Activated T-cell treated with anti-CD3 and anti-CD28 coated beads, Interleukin-2, amount 50 U/mL, for 4 hours (primary cell): ENCODE results near the gene CD1E. TPM values are rescaled to one million over a fixed set of nuclear protein-coding genes. Genes with fewer than 3 reads are reported as not detected.
"Not testable (repeated sequence)": the region's sequence is repeated elsewhere in the genome, so short reads cannot be mapped to it uniquely, and the experiment has no call there.

Experiments
- ATAC-seq, 2 donors: fragments of 200-7000 bp; cut with Tn5 transposase; one replicate each; pipeline ENCODE4 v1.10.0; 2021
- DNase-seq: peaks from one replicate; pipeline ENCODE4 v3.0.0-alpha.2; 2020
- H3K27me3 Mint-ChIP-seq: one replicate; pipeline ENCODE4 v1.8.0; 2021; ENCODE audit warnings: low read depth, mixed read lengths
- H3K36me3 Mint-ChIP-seq: one replicate; pipeline ENCODE4 v1.8.0; 2022; ENCODE audit warnings: mixed read lengths; ENCODE audit not compliant: insufficient read depth
- H3K4me1 Mint-ChIP-seq: one replicate; pipeline ENCODE4 v1.8.0; 2021; ENCODE audit warnings: low read depth, mixed read lengths
- H3K4me3 Mint-ChIP-seq: one replicate; pipeline ENCODE4 v1.8.0; 2021; ENCODE audit warnings: mild to moderate bottlenecking, moderate library complexity, mixed read lengths
- H3K9me3 Mint-ChIP-seq: one replicate; pipeline ENCODE4 v1.8.0; 2021; ENCODE audit warnings: mixed read lengths
- total RNA-seq, 3 donors: library from RNA; stranded (reverse); gene quantifications; one replicate each; pipeline ENCODE4 v1.2.1, GENCODE V29; 2021

Gene CD1E
- total RNA-seq, 3 donors from 2014 or later: not detected

GRCh38 chr1:158335213-158335532 lies 18.5 kb upstream of the CD1E start:
- Mint-ChIP-seq H3K36me3 (no peaks in the 10 kb centered on the region), H3K4me3 (no peak overlapping the region), H3K27me3 (peaks cover 10% of the 10 kb centered on the region), H3K9me3 (peaks cover 9% of the 10 kb centered on the region), H3K4me1 (peaks cover 6% of the 10 kb centered on the region)
- DNase-seq (no peak), ATAC-seq (no peak)

GRCh38 chr1:158336413-158336812 lies 17.3 kb upstream of the CD1E start:
- H3K36me3 Mint-ChIP-seq, H3K4me3 Mint-ChIP-seq, H3K4me1 Mint-ChIP-seq, H3K27me3 Mint-ChIP-seq, H3K9me3 Mint-ChIP-seq, ATAC-seq, DNase-seq: not testable (repeated sequence)

DNA sequence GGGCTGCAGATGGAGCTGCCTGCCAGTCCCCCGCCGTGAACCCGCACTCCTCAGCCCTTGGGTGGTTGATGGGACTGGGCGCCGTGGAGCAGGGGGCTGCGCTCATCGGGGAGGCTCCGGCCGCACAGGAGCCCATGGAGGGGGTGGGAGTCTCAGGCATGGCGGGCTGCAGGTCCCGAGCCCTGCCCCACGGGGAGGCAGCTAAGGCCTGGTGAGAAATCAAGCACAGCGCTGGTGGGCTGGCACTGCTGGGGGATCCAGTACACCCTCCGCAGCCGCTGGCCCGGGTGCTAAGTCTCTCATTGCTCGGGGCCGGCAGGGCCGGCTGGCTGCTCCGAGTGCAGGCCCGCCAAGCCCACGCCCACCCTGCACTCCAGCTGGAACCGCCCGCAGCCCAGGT lies 4.7 kb upstream of the CD1E start:
- not testable (repeated sequence) for H3K36me3 Mint-ChIP-seq

DNA sequence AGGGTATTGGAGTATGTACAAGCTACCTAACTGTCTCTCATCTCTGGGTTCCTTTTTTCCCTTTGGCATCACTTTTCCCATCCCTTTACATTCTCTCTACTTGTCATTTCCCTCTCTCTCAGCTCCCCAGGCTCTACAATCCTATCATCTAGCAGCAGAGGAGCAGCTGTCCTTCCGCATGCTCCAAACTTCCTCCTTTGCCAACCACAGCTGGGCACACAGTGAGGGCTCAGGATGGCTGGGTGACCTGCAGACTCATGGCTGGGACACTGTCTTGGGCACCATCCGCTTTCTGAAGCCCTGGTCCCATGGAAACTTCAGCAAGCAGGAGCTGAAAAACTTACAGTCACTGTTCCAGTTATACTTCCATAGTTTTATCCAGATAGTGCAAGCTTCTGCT lies 561 bp downstream of the CD1E start:
- Mint-ChIP-seq H3K27me3 (peaks cover 25% of the 10 kb centered on the region), H3K36me3 (no peaks in the 10 kb centered on the region), H3K4me1 (no peaks in the 10 kb centered on the region), H3K4me3 (no peak overlapping the region), H3K9me3 (no peaks in the 10 kb centered on the region)
- no peak for DNase-seq
- no peak for ATAC-seq

More for the DNA sequence above, 4.7 kb upstream of the CD1E start:
- not testable (repeated sequence) for H3K4me1 Mint-ChIP-seq, H3K27me3 Mint-ChIP-seq, H3K9me3 Mint-ChIP-seq, ATAC-seq, DNase-seq, H3K4me3 Mint-ChIP-seq

- Mint-ChIP-seq H3K4me3 (no peak overlapping the region), H3K4me1 (no peaks in the 10 kb centered on the region), H3K9me3 (no peaks in the 10 kb centered on the region), H3K36me3 (no peaks in the 10 kb centered on the region), H3K27me3 (peaks cover 25% of the 10 kb centered on the region)
- ATAC-seq (no peak), DNase-seq (no peak)
Observed at GRCh38 chr1:158355773-158356285, 2.1 kb downstream of the CD1E start.

DNA sequence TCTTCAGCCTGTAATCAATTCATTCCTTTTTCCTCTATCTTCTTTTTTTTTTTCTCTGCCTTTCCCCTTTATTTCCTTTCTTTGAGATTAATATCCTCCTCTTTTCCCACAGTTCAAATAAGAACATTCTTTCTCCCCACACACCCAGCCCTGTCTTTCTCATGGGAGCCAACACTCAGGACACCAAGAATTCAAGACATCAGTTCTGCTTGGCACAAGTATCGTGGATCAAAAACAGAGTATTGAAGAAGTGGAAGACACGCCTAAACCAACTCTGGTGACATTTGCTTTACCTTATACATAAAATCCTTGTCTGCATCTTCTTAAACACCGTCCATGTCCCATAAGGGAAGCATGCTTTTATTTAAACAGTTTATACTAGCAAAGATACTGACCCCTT lies 2.9 kb downstream of the CD1E start:
- no peak for ATAC-seq
- no peak for DNase-seq
- H3K4me1 Mint-ChIP-seq: no peaks in the 10 kb centered on the region
- peaks cover 25% of the 10 kb centered on the region for H3K27me3 Mint-ChIP-seq
- H3K4me3 Mint-ChIP-seq: no peak overlapping the region
- H3K9me3 Mint-ChIP-seq: no peaks in the 10 kb centered on the region
- no peaks in the 10 kb centered on the region for H3K36me3 Mint-ChIP-seq

DNA sequence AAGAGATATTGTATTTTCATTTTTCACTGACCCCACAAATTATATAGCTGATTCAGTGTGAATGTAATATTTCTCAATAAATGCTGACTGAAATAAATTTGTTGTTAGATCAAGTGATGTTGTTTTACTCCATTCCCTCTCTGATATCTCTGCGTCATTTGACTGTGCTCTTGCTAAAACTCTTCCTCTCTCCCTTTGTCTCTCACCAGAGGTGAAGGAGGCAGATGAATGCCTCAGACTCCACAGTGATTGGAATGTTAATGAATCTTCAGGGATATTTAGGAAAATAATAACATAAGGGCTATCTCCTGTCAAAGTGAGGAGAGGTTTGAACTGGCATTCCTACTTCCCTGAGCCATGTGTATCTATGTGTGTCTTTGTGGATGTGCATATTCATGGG lies 3.7 kb downstream of the CD1E start:
- no peak for DNase-seq
- Mint-ChIP-seq H3K36me3 (no peaks in the 10 kb centered on the region), H3K4me3 (no peak overlapping the region), H3K27me3 (peaks cover 25% of the 10 kb centered on the region), H3K9me3 (no peaks in the 10 kb centered on the region), H3K4me1 (no peaks in the 10 kb centered on the region)
- no peak for ATAC-seq

- no peak overlapping the region for H3K4me3 Mint-ChIP-seq
- DNase-seq: no peak
- H3K9me3 Mint-ChIP-seq: peaks cover 4% of the 10 kb centered on the region
- H3K4me1 Mint-ChIP-seq: no peaks in the 10 kb centered on the region
- H3K36me3 Mint-ChIP-seq: peaks cover 1% of the 10 kb centered on the region
- ATAC-seq: no peak
- H3K27me3 Mint-ChIP-seq: peaks cover 5% of the 10 kb centered on the region
Observed at GRCh38 chr1:158362482-158362881, 8.8 kb downstream of the CD1E start.

DNA sequence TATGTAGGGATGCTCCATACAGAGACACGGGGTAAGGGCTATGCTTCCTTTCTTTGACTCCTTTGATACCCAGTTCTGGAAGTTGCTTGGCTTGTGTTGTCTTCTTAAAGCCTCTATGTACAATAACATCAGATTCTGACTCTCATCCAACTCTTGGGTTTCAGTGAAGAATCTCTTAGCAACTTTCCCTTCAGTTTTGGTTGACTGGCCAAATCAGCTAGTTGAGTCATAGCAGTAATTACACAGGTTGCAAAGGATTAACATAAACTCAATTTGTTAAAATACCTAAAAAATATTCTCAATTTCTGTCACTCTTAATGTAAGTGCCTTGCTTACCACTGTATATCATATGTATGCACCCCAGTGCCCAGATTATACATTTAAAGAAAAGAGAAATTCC lies 9.2 kb downstream of the CD1E start:
- ATAC-seq (no peak), DNase-seq (no peak)
- H3K27me3 Mint-ChIP-seq: peaks cover 7% of the 10 kb centered on the region
- no peaks in the 10 kb centered on the region for H3K4me1 Mint-ChIP-seq
- H3K4me3 Mint-ChIP-seq: no peak overlapping the region
- peaks cover 4% of the 10 kb centered on the region for H3K9me3 Mint-ChIP-seq
- H3K36me3 Mint-ChIP-seq: peaks cover 1% of the 10 kb centered on the region

DNA sequence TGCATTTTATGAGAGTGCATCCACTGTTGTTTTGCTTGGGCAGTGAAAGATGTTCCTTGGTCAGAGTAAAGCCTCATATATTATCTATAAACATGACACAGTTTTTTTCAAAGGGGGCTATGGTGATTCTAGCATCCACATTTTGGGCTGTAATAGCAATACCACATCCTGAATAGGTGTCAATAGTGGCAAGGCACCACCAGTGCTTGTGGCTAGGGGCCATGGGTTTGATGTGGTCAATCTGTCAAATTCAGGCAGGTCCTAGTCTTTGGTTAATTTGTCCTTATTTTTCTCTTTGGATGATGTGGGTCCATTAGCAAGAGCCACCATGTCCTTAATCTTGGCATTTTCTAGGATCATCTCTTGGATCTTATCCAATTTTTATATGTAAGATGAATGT lies 13.1 kb downstream of the CD1E start:
- no peak overlapping the region for H3K4me3 Mint-ChIP-seq
- peaks cover 8% of the 10 kb centered on the region for H3K9me3 Mint-ChIP-seq
- DNase-seq (no peak), ATAC-seq (no peak)
- H3K36me3 Mint-ChIP-seq: peaks cover 1% of the 10 kb centered on the region
- H3K27me3 Mint-ChIP-seq: peaks cover 19% of the 10 kb centered on the region
- H3K4me1 Mint-ChIP-seq: no peaks in the 10 kb centered on the region

- peaks cover 14% of the 10 kb centered on the region for H3K9me3 Mint-ChIP-seq
- no peaks in the 10 kb centered on the region for H3K36me3 Mint-ChIP-seq
- peaks cover 31% of the 10 kb centered on the region for H3K27me3 Mint-ChIP-seq
- no peaks in the 10 kb centered on the region for H3K4me1 Mint-ChIP-seq
- ATAC-seq (peak; percentile 97 to 99), DNase-seq (no peak)
- H3K4me3 Mint-ChIP-seq: no peak overlapping the region
Observed at GRCh38 chr1:158371188-158371953, 17.7 kb downstream of the CD1E start.

- not testable (repeated sequence) for DNase-seq, H3K4me1 Mint-ChIP-seq, H3K36me3 Mint-ChIP-seq, ATAC-seq, H3K4me3 Mint-ChIP-seq
- H3K9me3 Mint-ChIP-seq: peaks cover 13% of the 10 kb centered on the region
- H3K27me3 Mint-ChIP-seq: peaks cover 29% of the 10 kb centered on the region
Observed at GRCh38 chr1:158374101-158374500, 20.4 kb downstream of the CD1E start.

GRCh38 chr1:158374860-158375259 lies 21.2 kb downstream of the CD1E start:
- H3K27me3 Mint-ChIP-seq: peaks cover 23% of the 10 kb centered on the region
- no peak overlapping the region for H3K4me3 Mint-ChIP-seq
- DNase-seq (no peak), ATAC-seq (no peak)
- no peaks in the 10 kb centered on the region for H3K4me1 Mint-ChIP-seq
- H3K9me3 Mint-ChIP-seq: peaks cover 13% of the 10 kb centered on the region
- no peaks in the 10 kb centered on the region for H3K36me3 Mint-ChIP-seq

GRCh38 chr1:158390331-158390730 lies 36.6 kb downstream of the CD1E start:
- no peak for ATAC-seq
- Mint-ChIP-seq H3K4me1 (no peaks in the 10 kb centered on the region), H3K9me3 (no peaks in the 10 kb centered on the region), H3K36me3 (no peaks in the 10 kb centered on the region), H3K4me3 (no peak overlapping the region), H3K27me3 (peaks cover 17% of the 10 kb centered on the region)
- no peak for DNase-seq

- peaks cover 17% of the 10 kb centered on the region for H3K27me3 Mint-ChIP-seq
- no peaks in the 10 kb centered on the region for H3K36me3 Mint-ChIP-seq
- ATAC-seq (no peak), DNase-seq (no peak)
- H3K9me3 Mint-ChIP-seq: no peaks in the 10 kb centered on the region
- H3K4me1 Mint-ChIP-seq: no peaks in the 10 kb centered on the region
- no peak overlapping the region for H3K4me3 Mint-ChIP-seq
Observed at GRCh38 chr1:158391099-158391498, 37.4 kb downstream of the CD1E start.
